NCI-H82 treated with DMSO at 0.1 percent for 48 hours (cell line): Measurements from ENCODE around the gene KIAA1328.
"Not testable (repeated sequence)": the region's sequence is repeated elsewhere in the genome, so short reads cannot be mapped to it uniquely, and the experiment has no call there.

ENCODE experiments used
- DNase-seq: peaks from one replicate; lab custom pipeline; 2025; ENCODE audit not compliant: unreplicated experiment; lab: John Stamatoyannopoulos, UW

Gene KIAA1328

GRCh38 chr18:36879796-36880195 is 50.9 kb downstream of the KIAA1328 start:
- not testable (repeated sequence) for DNase-seq

GRCh38 chr18:36885981-36886380 is 57.1 kb downstream of the KIAA1328 start:
- DNase-seq: no peak

GRCh38 chr18:36887114-36887513 is 58.2 kb downstream of the KIAA1328 start:
- no peak for DNase-seq

- no peak for DNase-seq
Measured at GRCh38 chr18:36887864-36888263, 58.9 kb downstream of the KIAA1328 start.

- DNase-seq: no peak
Measured at GRCh38 chr18:36888778-36889177, 59.9 kb downstream of the KIAA1328 start.

GRCh38 chr18:36889321-36889720 is 60.4 kb downstream of the KIAA1328 start:
- DNase-seq: no peak

- DNase-seq: no peak
Measured at GRCh38 chr18:36889742-36890141, 60.8 kb downstream of the KIAA1328 start.

GRCh38 chr18:36890598-36890997 is 61.7 kb downstream of the KIAA1328 start:
- DNase-seq: no peak

- DNase-seq: no peak
Measured at GRCh38 chr18:36893227-36893626, 64.3 kb downstream of the KIAA1328 start.

GRCh38 chr18:36895606-36896005 is 66.7 kb downstream of the KIAA1328 start:
- DNase-seq: peak; percentile 46

- DNase-seq: no peak
Measured at GRCh38 chr18:36897253-36897652, 68.3 kb downstream of the KIAA1328 start.

- peak; percentile 37 for DNase-seq
Measured at GRCh38 chr18:36899289-36899688, 70.4 kb downstream of the KIAA1328 start.

- DNase-seq: no peak
Measured at GRCh38 chr18:36900466-36900865, 71.5 kb downstream of the KIAA1328 start.

GRCh38 chr18:36901277-36901701 is 72.4 kb downstream of the KIAA1328 start:
- no peak for DNase-seq

GRCh38 chr18:36903215-36903928 is 74.4 kb downstream of the KIAA1328 start:
- no peak for DNase-seq

GRCh38 chr18:36905571-36905970 is 76.6 kb downstream of the KIAA1328 start:
- DNase-seq: peak; percentile 10

GRCh38 chr18:36909282-36909681 is 80.4 kb downstream of the KIAA1328 start:
- DNase-seq: not testable (repeated sequence)

- no peak for DNase-seq
Measured at GRCh38 chr18:36912887-36913286, 84.0 kb downstream of the KIAA1328 start.

- DNase-seq: no peak
Measured at GRCh38 chr18:36917907-36918306, 89.0 kb downstream of the KIAA1328 start.

GRCh38 chr18:36929601-36930000 is 100.7 kb downstream of the KIAA1328 start:
- no peak for DNase-seq

- peak; percentile 36 for DNase-seq
Measured at GRCh38 chr18:36931106-36931505, 102.2 kb downstream of the KIAA1328 start.

- no peak for DNase-seq
Measured at GRCh38 chr18:36933552-36933951, 104.6 kb downstream of the KIAA1328 start.

- DNase-seq: no peak
Measured at GRCh38 chr18:36934884-36935283, 106.0 kb downstream of the KIAA1328 start.
